CD14-positive monocyte (primary cell): ENCODE data around the gene FAM107B. TPM values are rescaled to one million over a fixed set of nuclear protein-coding genes. Genes with fewer than 3 reads are reported as not detected.
A peak's percentile ranks its signal among the peaks of the same experiment; 100 is the strongest.

Experiments used
- DNase-seq, 3 donors: peaks; one replicate each; pipeline ENCODE4 v3.0.0-alpha.2; 2011 to 2022
- H2AFZ ChIP-seq: 2 replicates; pipeline ENCODE4 v1.6.0; 2012; ENCODE audit warnings: mild to moderate bottlenecking, low read depth, low read length, inconsistent platforms; ENCODE audit not compliant: insufficient read depth, poor library complexity, severe bottlenecking
- H3K27ac ChIP-seq, 2 donors: 1 replicate in 1 of 2; 2 replicates in 1 of 2; pipeline ENCODE4 v1.5.1; 2012 to 2013; ENCODE audit warnings: low read length in 2 of 2, control low read depth in 1 of 2, inconsistent platforms in 1 of 2, low read depth in 1 of 2, mild to moderate bottlenecking in 1 of 2
- H3K27me3 ChIP-seq, 2 donors: one replicate each; pipeline versions ENCODE4 v1.6.0 to v1.6.1; 2011 to 2013; ENCODE audit warnings: low read length in 2 of 2; ENCODE audit not compliant: control insufficient read depth in 2 of 2, insufficient read depth in 2 of 2
- H3K36me3 ChIP-seq, 2 donors: replicated peaks in 1 of 2; 1 replicate in 1 of 2; 2 replicates in 1 of 2; pipeline versions ENCODE4 v1.5.1 to v1.6.1; 2012 to 2013; ENCODE audit warnings: low read length in 2 of 2, control low read depth in 1 of 2, inconsistent platforms in 1 of 2, mild to moderate bottlenecking in 1 of 2; ENCODE audit not compliant: insufficient read depth in 2 of 2, control insufficient read depth in 1 of 2
- H3K4me1 ChIP-seq, 2 donors: 1 replicate in 1 of 2; 2 replicates in 1 of 2; pipeline versions ENCODE4 v1.5.1 to v1.6.1; 2012 to 2013; ENCODE audit warnings: low read length in 2 of 2, control low read depth in 1 of 2, inconsistent platforms in 1 of 2, mild to moderate bottlenecking in 1 of 2, moderate library complexity in 1 of 2; ENCODE audit not compliant: insufficient read depth in 2 of 2, control insufficient read depth in 1 of 2
- H3K4me2 ChIP-seq: replicated peaks from 2 replicates; pipeline ENCODE3; 2012; ENCODE audit warnings: low read length, moderate library complexity, mild to moderate bottlenecking; ENCODE audit not compliant: poor library complexity, severe bottlenecking; ENCODE audit errors: extremely low read depth
- H3K4me3 ChIP-seq, 3 experiments: fragments of 200-600 bp in 1 of 3; sonication (generic) in 1 of 3; replicated peaks in 1 of 3; 1 replicate in 2 of 3; 2 replicates in 1 of 3; pipeline ENCODE4 v1.5.1; 2011 to 2013; ENCODE audit warnings: low read length in 3 of 3, mild to moderate bottlenecking in 3 of 3, control low read depth in 2 of 3, low read depth in 2 of 3, inconsistent platforms in 1 of 3, moderate library complexity in 1 of 3
- H3K79me2 ChIP-seq: 2 replicates; pipeline ENCODE4 v1.6.0; 2012; ENCODE audit warnings: mild to moderate bottlenecking, control low read depth, inconsistent platforms, low read length, moderate library complexity; ENCODE audit not compliant: insufficient read depth
- H3K9ac ChIP-seq: 2 replicates; pipeline ENCODE4 v1.6.0; 2017; ENCODE audit warnings: low read length, mild to moderate bottlenecking; ENCODE audit not compliant: insufficient read depth, poor library complexity, severe bottlenecking
- H3K9me3 ChIP-seq, 2 donors: replicated peaks in 1 of 2; 1 replicate in 1 of 2; 2 replicates in 1 of 2; pipeline versions ENCODE4 v1.5.1 to v1.6.1; 2012 to 2013; ENCODE audit warnings: low read length in 2 of 2, control low read depth in 1 of 2; ENCODE audit not compliant: control insufficient read depth in 1 of 2, insufficient read depth in 1 of 2
- H4K20me1 ChIP-seq: 2 replicates; pipeline ENCODE4 v1.6.0; 2012; ENCODE audit warnings: mild to moderate bottlenecking, low read length, control low read depth, moderate library complexity; ENCODE audit not compliant: insufficient read depth
- H3K27ac Mint-ChIP-seq, 7 donors: one replicate each; pipeline ENCODE4 v1.8.0; 2020; ENCODE audit warnings: mild to moderate bottlenecking in 7 of 7, mixed read lengths in 7 of 7, moderate library complexity in 6 of 7, inconsistent platforms in 2 of 7
- H3K27me3 Mint-ChIP-seq, 3 donors: one replicate each; pipeline ENCODE4 v1.8.0; 2021 to 2022; ENCODE audit warnings: low read depth in 3 of 3, mild to moderate bottlenecking in 3 of 3, mixed read lengths in 3 of 3, moderate library complexity in 3 of 3, inconsistent platforms in 1 of 3
- H3K36me3 Mint-ChIP-seq, 2 donors: one replicate each; pipeline ENCODE4 v1.8.0; 2020; ENCODE audit warnings: mixed read lengths in 2 of 2, inconsistent platforms in 1 of 2, mild to moderate bottlenecking in 1 of 2
- H3K4me1 Mint-ChIP-seq: one replicate; pipeline ENCODE4 v1.8.0; 2020; ENCODE audit warnings: mild to moderate bottlenecking, mixed read lengths
- H3K4me3 Mint-ChIP-seq, 2 donors: one replicate each; pipeline ENCODE4 v1.8.0; 2020; ENCODE audit warnings: mild to moderate bottlenecking in 2 of 2, mixed read lengths in 2 of 2, moderate library complexity in 1 of 2
- H3K9me3 Mint-ChIP-seq, 7 donors: one replicate each; pipeline ENCODE4 v1.8.0; 2020 to 2022; ENCODE audit warnings: mixed read lengths in 7 of 7, mild to moderate bottlenecking in 6 of 7, moderate library complexity in 6 of 7, inconsistent platforms in 2 of 7
- CTCF ChIP-seq: fragments of 200-600 bp; IDR thresholded peaks from one replicate; pipeline ENCODE4 v1.8.0; 2022; ENCODE audit warnings: antibody characterized with exemption, mild to moderate bottlenecking
- WGBS: methylation state at CpG from one replicate; pipeline ENCODE4 v1.1.5; 2013; ENCODE audit warnings: missing lambda C conversion rate; ENCODE audit not compliant: insufficient coverage; 5-methylcytosine and 5-hydroxymethylcytosine counted together
- intact Hi-C, 2 donors: fragments of 100-400 bp; cut with micrococcal nuclease; formaldehyde crosslinking; loops; one replicate each; pipeline versions ENCODE4 v1.15.0 to v1.15.1; 2023
- polyA plus RNA-seq, 3 donors: library from polyadenylated mRNA; depleted of rRNA in 1 of 3; unstranded in 2 of 3; stranded (reverse) in 1 of 3; fragments of 300-500 nt in 2 of 3; fragments of >200 nt in 1 of 3; fragmentation: Illumina TruSeq in 2 of 3; gene quantifications; 1 replicate in 2 of 3; 2 replicates in 1 of 3; pipeline ENCODE4 v1.2.3, GENCODE V29; 2012 to 2021

FAM107B gene
- polyA plus RNA-seq, 3 donors: 27.2 to 68.5 (median 28.4) TPM

GRCh38 chr10:14770927-14771326 is 3.8 kb downstream of the FAM107B start:
- no peak for TF ChIP-seq CTCF
- peaks cover 0 to 2% (median 0%) of the 10 kb centered on the region in 3 donors for H3K27me3 Mint-ChIP-seq
- Histone ChIP-seq H3K4me1 (no peaks in the 10 kb centered on the region), H3K4me2 (no peak overlapping the region), H3K9me3 (no peaks in the 10 kb centered on the region), H3K9ac (no peak overlapping the region), H3K79me2 (no peaks in the 10 kb centered on the region), H2AFZ (no peak overlapping the region), H3K36me3 (no peaks in the 10 kb centered on the region), H3K4me3 (no peak overlapping the region), H3K27me3 (no peaks in the 10 kb centered on the region), H3K27ac (no peak overlapping the region), H4K20me1 (no peaks in the 10 kb centered on the region)
- intact Hi-C loops: no loop called here
- peaks cover 0 to 4% (median 2%) of the 10 kb centered on the region in 7 donors for H3K9me3 Mint-ChIP-seq
- H3K4me3 Mint-ChIP-seq: no peak overlapping the region
- WGBS: no CpG with 5 or more reads among the region's 2 CpGs
- no peaks in the 10 kb centered on the region for H3K36me3 Mint-ChIP-seq
- no peak overlapping the region for H3K27ac Mint-ChIP-seq
- DNase-seq: no peak
- H3K4me1 Mint-ChIP-seq: peaks cover 6% of the 10 kb centered on the region

- no peaks in the 10 kb centered on the region for H3K27me3 ChIP-seq
- peak overlapping the region in 2 of 7 donors; percentile 63 to 76 for H3K27ac Mint-ChIP-seq
These were observed 13.3 kb downstream of the FAM107B start for GRCh38 chr10:14761372-14761771.

More at GRCh38 chr10:14761372-14761771, 13.3 kb downstream of the FAM107B start:
- H3K9me3 ChIP-seq: no peaks in the 10 kb centered on the region
- WGBS: no CpG with 5 or more reads among the region's 5 CpGs
- no peaks in the 10 kb centered on the region for H3K79me2 ChIP-seq
- no peaks in the 10 kb centered on the region for H3K9me3 Mint-ChIP-seq
- peaks cover 18% of the 10 kb centered on the region for H3K4me1 Mint-ChIP-seq
- no peak overlapping the region for H3K4me3 ChIP-seq
- peaks cover 0 to 3% (median 0%) of the 10 kb centered on the region in 3 donors for H3K27me3 Mint-ChIP-seq
- H3K27ac ChIP-seq: no peak overlapping the region
- DNase-seq: no peak
- no peaks in the 10 kb centered on the region for H3K36me3 ChIP-seq
- peak overlapping the region in 1 of 2 donors; percentile 55 for H3K4me3 Mint-ChIP-seq
- intact Hi-C loops: loop anchor here in 1 of 2 donors (5.0 kb wide), 1 partner anchor 61 kb away; no protein-coding TSS in a partner anchor
- peaks cover 16 to 20% of the 10 kb centered on the region in 2 donors for H3K4me1 ChIP-seq
- TF ChIP-seq CTCF: no peak
- H3K36me3 Mint-ChIP-seq: no peaks in the 10 kb centered on the region
- H3K9ac ChIP-seq: no peak overlapping the region
- no peak overlapping the region for H3K4me2 ChIP-seq
- peak overlapping the region; percentile 18 for H2AFZ ChIP-seq
- no peaks in the 10 kb centered on the region for H4K20me1 ChIP-seq
